ENCODE results near the gene NDUFA11. TPM values are rescaled to one million over a fixed set of nuclear protein-coding genes. Genes with fewer than 3 reads are reported as not detected.

NDUFA11 gene
- total and polyA plus RNA-seq, 4 experiments from 2014 or later, result 139 to 388 (median 241) TPM

- H3K4me1 Mint-ChIP-seq, result peaks cover 3 to 23% (median 10%) of the 10 kb centered on the region in 4 donors
- no peak overlapping the region for H3K27ac ChIP-seq (ENCODE audit: low read depth, low read length)
- peaks cover 35% of the 10 kb centered on the region for H3K36me3 ChIP-seq (ENCODE audit: insufficient read depth, low read length)
- CTCF ChIA-PET (ENCODE audit: partially characterized antibody), result interaction anchor here (2.8 kb wide), 1 partner anchor 28 kb away, joined by 10 read pairs; no protein-coding TSS in a partner anchor
- DNase-seq, result no peak
- intact Hi-C loops (cut with micrococcal nuclease), result no loop called here
- no peak overlapping the region for H3K4me3 ChIP-seq (ENCODE audit: low read length in 2 of 2)
- H3K4me3 Mint-ChIP-seq, result no peak overlapping the region
- H3K9me3 Mint-ChIP-seq, result no peaks in the 10 kb centered on the region
- no peaks in the 10 kb centered on the region for H3K4me1 ChIP-seq (ENCODE audit: insufficient read depth, low read length)
- no peaks in the 10 kb centered on the region for H3K9me3 ChIP-seq (ENCODE audit: control insufficient read depth in 1 of 2, low read length in 2 of 2)
- no peaks in the 10 kb centered on the region for H3K27me3 ChIP-seq (ENCODE audit: insufficient read depth, low read length)
- no peaks in the 10 kb centered on the region for H3K27me3 Mint-ChIP-seq
- H3K36me3 Mint-ChIP-seq, result peaks cover 24 to 50% of the 10 kb centered on the region in 2 donors
- POLR2A ChIA-PET (ENCODE audit: partially characterized antibody), result no interaction called here
- H3K27ac Mint-ChIP-seq, result no peak overlapping the region
These were observed 36.9 kb upstream of the NDUFA11 start for GRCh38 chr19:5940260-5941208.

GRCh38 chr19:5937550-5937949 is 34.0 kb upstream of the NDUFA11 start:
- CTCF ChIA-PET (ENCODE audit: partially characterized antibody), result interaction anchor here (0.9 to 1.4 kb wide), 3 partner anchors 11 to 41 kb away, joined by 3 read pairs; no protein-coding TSS in a partner anchor
- Mint-ChIP-seq H3K9me3 (no peaks in the 10 kb centered on the region), H3K36me3 (peaks cover 32 to 66% of the 10 kb centered on the region in 2 donors), H3K4me1 (peaks cover 0 to 14% (median 2%) of the 10 kb centered on the region in 4 donors), H3K4me3 (no peak overlapping the region), H3K27ac (peak overlapping the region in 1 of 7 donors; percentile 60), H3K27me3 (no peaks in the 10 kb centered on the region)
- H3K36me3 ChIP-seq (ENCODE audit: insufficient read depth, low read length), result peaks cover 57% of the 10 kb centered on the region
- H3K27ac ChIP-seq (ENCODE audit: low read depth, low read length), result no peak overlapping the region
- POLR2A ChIA-PET (ENCODE audit: partially characterized antibody), result interaction anchor here (1.0 to 1.4 kb wide), 4 partner anchors 13 to 33 kb away, joined by 3 to 5 read pairs (median 4); no protein-coding TSS in a partner anchor
- no peak overlapping the region for H3K4me3 ChIP-seq (ENCODE audit: low read length in 2 of 2)
- no peaks in the 10 kb centered on the region for H3K4me1 ChIP-seq (ENCODE audit: insufficient read depth, low read length)
- H3K9me3 ChIP-seq (ENCODE audit: control insufficient read depth in 1 of 2, low read length in 2 of 2), result no peaks in the 10 kb centered on the region
- intact Hi-C loops (cut with micrococcal nuclease), result no loop called here
- H3K27me3 ChIP-seq (ENCODE audit: insufficient read depth, low read length), result no peaks in the 10 kb centered on the region
- no peak for DNase-seq

GRCh38 chr19:5936292-5936592 is 32.7 kb upstream of the NDUFA11 start:
- CTCF ChIA-PET (ENCODE audit: partially characterized antibody), result no interaction called here
- Histone ChIP-seq H3K4me3 (ENCODE audit: low read length in 2 of 2) (no peak overlapping the region), H3K27ac (ENCODE audit: low read depth, low read length) (no peak overlapping the region), H3K4me1 (ENCODE audit: insufficient read depth, low read length) (no peaks in the 10 kb centered on the region), H3K27me3 (ENCODE audit: insufficient read depth, low read length) (no peaks in the 10 kb centered on the region), H3K9me3 (ENCODE audit: control insufficient read depth in 1 of 2, low read length in 2 of 2) (no peaks in the 10 kb centered on the region), H3K36me3 (ENCODE audit: insufficient read depth, low read length) (peaks cover 61% of the 10 kb centered on the region)
- no peak overlapping the region for H3K4me3 Mint-ChIP-seq
- H3K36me3 Mint-ChIP-seq, result peaks cover 28 to 64% of the 10 kb centered on the region in 2 donors
- intact Hi-C loops (cut with micrococcal nuclease), result no loop called here
- H3K27ac Mint-ChIP-seq, result peak overlapping the region in 1 of 7 donors; percentile 25
- POLR2A ChIA-PET (ENCODE audit: partially characterized antibody), result no interaction called here
- no peak for DNase-seq
- no peaks in the 10 kb centered on the region for H3K27me3 Mint-ChIP-seq
- no peaks in the 10 kb centered on the region for H3K9me3 Mint-ChIP-seq
- peaks cover 0 to 14% (median 2%) of the 10 kb centered on the region in 4 donors for H3K4me1 Mint-ChIP-seq

DNA sequence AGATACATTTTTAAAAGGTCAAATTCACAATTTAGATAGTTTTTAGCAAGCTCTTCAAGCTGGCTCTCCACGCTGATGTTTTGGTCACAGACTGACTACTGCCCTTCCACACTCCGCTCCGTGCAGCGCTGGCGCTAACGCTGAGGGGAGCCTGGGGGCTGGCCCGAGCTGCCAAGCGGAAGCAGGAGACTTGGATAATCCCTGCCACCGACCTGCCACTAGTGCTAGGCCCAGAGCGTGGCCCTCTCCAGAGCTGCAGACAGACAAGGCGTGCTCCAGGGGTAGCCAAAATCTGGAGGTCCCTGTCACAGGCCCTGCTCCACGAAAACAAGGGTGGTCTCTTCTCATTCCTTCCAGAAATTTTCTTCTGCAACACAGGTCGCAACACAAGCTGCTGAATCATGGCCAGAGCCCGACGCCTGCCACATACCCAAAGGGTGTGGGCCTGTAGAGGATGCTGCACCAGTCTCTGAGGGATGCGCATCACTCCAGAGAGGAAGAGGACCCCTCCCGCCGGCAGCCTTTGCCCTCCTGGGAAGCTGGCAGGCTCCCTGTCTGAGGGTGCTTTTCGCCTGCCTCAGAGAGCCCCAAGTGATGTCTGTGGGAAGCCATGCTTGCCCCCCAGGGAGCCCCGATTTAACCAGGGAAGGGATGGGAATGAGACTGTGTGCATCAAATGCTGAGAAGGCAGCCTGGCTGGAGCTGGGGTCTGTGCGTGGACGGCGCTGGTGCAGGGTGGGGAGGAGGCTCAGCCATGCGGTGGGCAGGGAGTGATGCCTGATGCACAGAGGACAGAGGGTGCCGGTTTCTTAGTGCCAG is 32.1 kb upstream of the NDUFA11 start:
- Mint-ChIP-seq H3K4me3 (no peak overlapping the region), H3K9me3 (no peaks in the 10 kb centered on the region), H3K27ac (peak overlapping the region in 4 of 7 donors; percentile 25 to 55 (median 37)), H3K36me3 (peaks cover 33 to 66% of the 10 kb centered on the region in 2 donors), H3K27me3 (no peaks in the 10 kb centered on the region), H3K4me1 (peaks cover 0 to 14% (median 2%) of the 10 kb centered on the region in 4 donors)
- H3K27ac ChIP-seq (ENCODE audit: low read depth, low read length), result no peak overlapping the region
- H3K4me1 ChIP-seq (ENCODE audit: insufficient read depth, low read length), result no peaks in the 10 kb centered on the region
- POLR2A ChIA-PET (ENCODE audit: partially characterized antibody), result interaction anchor here (2.3 kb wide), 1 partner anchor 13 kb away, joined by 5 read pairs; no protein-coding TSS in a partner anchor
- CTCF ChIA-PET (ENCODE audit: partially characterized antibody), result no interaction called here
- H3K36me3 ChIP-seq (ENCODE audit: insufficient read depth, low read length), result peaks cover 61% of the 10 kb centered on the region
- DNase-seq, result no peak
- H3K9me3 ChIP-seq (ENCODE audit: control insufficient read depth in 1 of 2, low read length in 2 of 2), result no peaks in the 10 kb centered on the region
- intact Hi-C loops (cut with micrococcal nuclease), result no loop called here
- H3K4me3 ChIP-seq (ENCODE audit: low read length in 2 of 2), result no peak overlapping the region
- no peaks in the 10 kb centered on the region for H3K27me3 ChIP-seq (ENCODE audit: insufficient read depth, low read length)

GRCh38 chr19:5934774-5935472 is 31.3 kb upstream of the NDUFA11 start:
- H3K9me3 ChIP-seq (ENCODE audit: control insufficient read depth in 1 of 2, low read length in 2 of 2), result no peaks in the 10 kb centered on the region

GRCh38 chr19:5934069-5934401 is 30.4 kb upstream of the NDUFA11 start:
- Histone ChIP-seq H3K9me3 (ENCODE audit: control insufficient read depth in 1 of 2, low read length in 2 of 2) (no peaks in the 10 kb centered on the region), H3K4me3 (ENCODE audit: low read length in 2 of 2) (no peak overlapping the region), H3K4me1 (ENCODE audit: insufficient read depth, low read length) (no peaks in the 10 kb centered on the region), H3K27me3 (ENCODE audit: insufficient read depth, low read length) (no peaks in the 10 kb centered on the region), H3K27ac (ENCODE audit: low read depth, low read length) (no peak overlapping the region), H3K36me3 (ENCODE audit: insufficient read depth, low read length) (peaks cover 67% of the 10 kb centered on the region)
- Mint-ChIP-seq H3K27me3 (no peaks in the 10 kb centered on the region), H3K9me3 (peaks cover 0 to 2% (median 0%) of the 10 kb centered on the region in 8 donors), H3K4me1 (peaks cover 0 to 5% (median 1%) of the 10 kb centered on the region in 4 donors), H3K27ac (no peak overlapping the region), H3K36me3 (peaks cover 28 to 71% of the 10 kb centered on the region in 2 donors), H3K4me3 (no peak overlapping the region)
- no peak for DNase-seq
- ChIA-PET POLR2A (ENCODE audit: partially characterized antibody) (interaction anchor here (2.3 kb wide), 1 partner anchor 15 kb away, joined by 5 read pairs; no protein-coding TSS in a partner anchor), CTCF (ENCODE audit: partially characterized antibody) (interaction anchor here (0.9 to 1.7 kb wide), 2 partner anchors 34 to 130 kb away, joined by 3 to 6 read pairs; no protein-coding TSS in a partner anchor)
- intact Hi-C loops (cut with micrococcal nuclease), result no loop called here

More at GRCh38 chr19:5934774-5935472, 31.3 kb upstream of the NDUFA11 start:
- H3K4me1 ChIP-seq (ENCODE audit: insufficient read depth, low read length), result no peaks in the 10 kb centered on the region
- H3K9me3 Mint-ChIP-seq, result peaks cover 0 to 2% (median 0%) of the 10 kb centered on the region in 8 donors
- H3K36me3 ChIP-seq (ENCODE audit: insufficient read depth, low read length), result peaks cover 61% of the 10 kb centered on the region
- intact Hi-C loops (cut with micrococcal nuclease), result no loop called here
- H3K36me3 Mint-ChIP-seq, result peaks cover 31 to 72% of the 10 kb centered on the region in 2 donors
- H3K4me1 Mint-ChIP-seq, result peaks cover 0 to 9% (median 2%) of the 10 kb centered on the region in 4 donors
- peak overlapping the region in 4 of 7 donors; percentile 27 to 84 (median 50) for H3K27ac Mint-ChIP-seq
- no peaks in the 10 kb centered on the region for H3K27me3 ChIP-seq (ENCODE audit: insufficient read depth, low read length)
- H3K4me3 Mint-ChIP-seq, result no peak overlapping the region
- POLR2A ChIA-PET (ENCODE audit: partially characterized antibody), result interaction anchor here (2.3 kb wide), 1 partner anchor 14 kb away, joined by 5 read pairs; no protein-coding TSS in a partner anchor
- H3K27me3 Mint-ChIP-seq, result no peaks in the 10 kb centered on the region
- CTCF ChIA-PET (ENCODE audit: partially characterized antibody), result interaction anchor here (1.7 kb wide), 1 partner anchor 33 kb away, joined by 6 read pairs; no protein-coding TSS in a partner anchor
- H3K4me3 ChIP-seq (ENCODE audit: low read length in 2 of 2), result no peak overlapping the region
- no peak overlapping the region for H3K27ac ChIP-seq (ENCODE audit: low read depth, low read length)
- no peak for DNase-seq

Measured in CD4-positive, alpha-beta memory T cell (primary cell).